GM12872 (cell line): ENCODE measurements around the gene TFF2.

Source experiments
- TF ChIP-seq, protein P1 (sequence below): IDR thresholded peaks from 3 replicates; pipeline ENCODE4 v1.5.1; 2011; ENCODE audit warnings: low read depth, mild to moderate bottlenecking, low read length, moderate library complexity; ENCODE audit not compliant: insufficient read depth

Gene TFF2

GRCh38 chr21:42353623-42354022 lies 2.8 kb upstream of the TFF2 start:
- TF ChIP-seq, protein P1, sequence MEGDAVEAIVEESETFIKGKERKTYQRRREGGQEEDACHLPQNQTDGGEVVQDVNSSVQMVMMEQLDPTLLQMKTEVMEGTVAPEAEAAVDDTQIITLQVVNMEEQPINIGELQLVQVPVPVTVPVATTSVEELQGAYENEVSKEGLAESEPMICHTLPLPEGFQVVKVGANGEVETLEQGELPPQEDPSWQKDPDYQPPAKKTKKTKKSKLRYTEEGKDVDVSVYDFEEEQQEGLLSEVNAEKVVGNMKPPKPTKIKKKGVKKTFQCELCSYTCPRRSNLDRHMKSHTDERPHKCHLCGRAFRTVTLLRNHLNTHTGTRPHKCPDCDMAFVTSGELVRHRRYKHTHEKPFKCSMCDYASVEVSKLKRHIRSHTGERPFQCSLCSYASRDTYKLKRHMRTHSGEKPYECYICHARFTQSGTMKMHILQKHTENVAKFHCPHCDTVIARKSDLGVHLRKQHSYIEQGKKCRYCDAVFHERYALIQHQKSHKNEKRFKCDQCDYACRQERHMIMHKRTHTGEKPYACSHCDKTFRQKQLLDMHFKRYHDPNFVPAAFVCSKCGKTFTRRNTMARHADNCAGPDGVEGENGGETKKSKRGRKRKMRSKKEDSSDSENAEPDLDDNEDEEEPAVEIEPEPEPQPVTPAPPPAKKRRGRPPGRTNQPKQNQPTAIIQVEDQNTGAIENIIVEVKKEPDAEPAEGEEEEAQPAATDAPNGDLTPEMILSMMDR, result no peak

DNA sequence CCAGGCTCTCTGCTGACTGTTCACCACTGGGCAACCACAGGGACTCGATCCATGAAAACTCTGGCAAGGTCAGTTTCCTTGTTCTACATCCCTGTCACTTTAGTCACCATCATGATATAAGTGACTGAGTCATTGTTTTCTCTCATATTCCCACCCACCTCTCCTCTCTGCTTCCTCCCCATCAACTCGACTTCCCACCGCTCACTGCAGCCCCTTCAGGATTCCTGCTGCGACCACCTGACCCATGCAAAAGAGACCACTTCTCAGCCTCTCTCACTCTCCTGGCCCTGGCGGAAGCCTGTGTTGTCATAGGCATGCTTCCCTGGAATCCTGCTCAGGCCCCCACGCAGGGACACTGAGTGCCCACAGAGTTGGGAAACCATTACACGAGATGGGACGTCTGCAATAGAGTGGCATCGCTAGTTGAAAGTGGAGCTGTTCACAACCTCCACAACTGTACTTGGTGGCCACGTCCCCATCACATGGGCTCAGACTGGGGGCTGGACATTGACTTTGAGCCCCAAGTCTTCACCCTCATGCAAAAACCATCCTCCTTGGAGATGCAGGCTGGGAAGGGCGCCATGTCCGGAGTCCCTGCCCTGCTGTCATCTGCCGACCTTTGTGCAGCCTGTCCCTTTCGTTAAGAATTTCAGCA lies 1.8 kb upstream of the TFF2 start:
- TF ChIP-seq, protein P1, result no peak

DNA sequence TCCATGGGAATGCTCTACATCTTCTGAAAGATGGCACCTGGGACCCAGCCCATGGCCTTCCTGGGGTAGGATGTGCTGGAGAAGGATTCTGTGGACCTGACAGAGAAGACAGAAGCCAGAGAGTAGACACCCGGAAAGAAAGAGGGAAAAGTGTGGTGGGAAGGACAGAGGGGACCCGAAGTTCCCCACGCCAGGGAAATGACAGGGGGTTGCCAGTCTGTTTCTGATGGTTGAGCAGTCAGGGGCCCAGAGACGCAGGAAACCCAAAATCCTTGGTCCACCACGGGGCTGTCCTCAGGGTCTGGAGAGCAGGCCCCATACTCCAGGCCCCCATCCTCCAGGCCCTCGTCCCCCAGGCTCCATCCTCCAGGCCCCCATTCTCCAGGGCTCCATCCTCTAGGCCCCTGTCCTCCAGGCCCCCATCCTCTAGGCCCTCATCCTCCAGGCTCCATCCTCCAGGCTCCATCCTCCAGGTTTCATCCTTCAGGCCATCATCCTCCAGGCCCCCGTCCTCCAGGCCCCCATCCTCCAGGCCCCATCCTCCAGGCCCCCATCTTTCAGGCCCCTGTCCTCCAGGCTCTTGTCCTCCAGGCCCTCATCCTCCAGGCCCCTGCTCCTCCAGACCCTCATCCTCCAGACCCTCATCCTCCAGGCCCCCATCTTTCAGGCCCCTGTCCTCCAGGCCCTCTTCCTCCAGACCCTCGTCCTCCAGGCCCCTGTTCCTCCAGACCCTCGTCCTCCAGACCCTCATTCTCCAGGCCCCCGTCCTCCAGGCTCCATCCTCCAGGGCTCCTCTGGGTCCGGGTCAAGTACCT lies 1.0 kb upstream of the TFF2 start:
- TF ChIP-seq, protein P1, result no peak

- TF ChIP-seq, protein P1, result no peak
These were observed 380 bp downstream of the TFF2 start for GRCh38 chr21:42350318-42350910.

DNA sequence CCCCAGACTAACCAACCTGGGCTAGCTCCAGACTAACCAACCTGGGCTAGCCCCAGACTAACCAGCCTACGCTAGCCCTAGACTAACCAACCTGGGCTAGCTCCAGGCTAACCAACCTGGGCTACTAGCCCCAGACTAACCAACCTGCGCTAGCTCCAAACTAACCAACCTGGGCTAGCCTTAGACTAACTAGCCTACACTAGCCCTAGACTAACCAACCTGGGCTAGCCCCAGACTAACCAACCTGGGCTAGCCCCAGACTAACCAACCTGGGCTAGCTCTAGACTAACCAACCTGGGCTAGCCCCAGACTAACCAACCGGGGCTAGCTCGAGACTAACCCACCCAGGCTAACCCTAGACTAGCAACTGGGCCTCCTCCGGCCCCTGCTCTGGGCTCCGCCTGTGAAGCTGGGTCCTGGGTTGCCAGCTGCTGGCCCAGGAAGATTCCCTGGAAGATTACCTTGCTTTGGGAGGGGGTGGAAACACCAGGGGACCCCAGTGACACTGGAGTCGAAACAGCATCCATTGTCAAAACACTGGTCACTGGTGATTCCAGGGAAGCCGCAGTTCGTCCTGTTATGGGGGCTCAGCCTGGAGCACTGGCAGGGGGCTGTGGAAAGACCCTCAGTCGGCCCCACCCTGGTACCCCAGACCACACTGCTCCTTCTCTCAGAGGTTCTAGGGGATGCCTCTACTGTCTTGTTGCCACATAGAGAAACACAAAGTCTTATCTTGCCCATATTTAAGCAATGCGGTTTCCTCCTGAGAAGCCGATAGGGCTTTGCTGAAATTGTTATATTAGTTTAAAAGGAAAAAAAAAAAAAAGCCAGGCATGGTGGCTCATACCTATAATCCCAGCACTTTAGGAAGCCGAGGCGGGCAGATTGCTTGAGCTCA lies 1.1 kb downstream of the TFF2 start:
- TF ChIP-seq, protein P1, result no peak

- TF ChIP-seq, protein P1, result no peak
These were observed 2.0 kb downstream of the TFF2 start for GRCh38 chr21:42348762-42349161.
